ENCODE results near the gene EGLN1.

DNA sequence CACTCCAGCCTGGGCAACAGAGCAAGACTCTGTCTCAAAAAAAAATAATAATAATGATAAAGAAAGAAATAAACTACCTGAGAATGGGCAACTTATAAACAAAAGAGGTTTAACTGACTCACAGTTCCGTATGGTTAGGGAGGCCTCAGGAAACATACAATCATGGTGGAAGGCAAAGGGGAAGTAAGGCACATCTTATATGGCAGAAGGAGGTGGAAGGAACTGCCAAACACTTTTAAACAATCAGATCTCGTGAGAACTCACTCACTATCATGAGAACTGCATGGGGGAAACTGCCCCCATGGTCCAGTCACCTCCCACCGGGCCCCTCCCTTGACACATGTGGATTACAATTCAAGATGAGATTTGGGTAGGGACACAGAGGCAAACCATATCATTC, 6.3 kb upstream of the EGLN1 start:
- TF ChIP-seq CTCF (IDR thresholded peaks at IDR 0.05; ENCODE audit: low read depth, low read length), result no peak
- no peak for TF ChIP-seq MAX (IDR thresholded peaks at IDR 0.05; ENCODE audit: low read depth, low read length)
